HepG2 (cell line): ENCODE data around the gene DDR1. TPM values are rescaled to one million over a fixed set of nuclear protein-coding genes. Genes with fewer than 3 reads are reported as not detected.

ENCODE experiments used
- ARNT ChIP-seq: fragments of 450-650 bp; IDR thresholded peaks from 2 replicates; pipeline ENCODE4 v1.6.1; 2017
- ELF4 ChIP-seq: sonication (generic); formaldehyde crosslinking; IDR thresholded peaks from 2 replicates; pipeline ENCODE4 v1.5.0; 2020; ENCODE audit warnings: missing genetic modification reagents, mild to moderate bottlenecking, moderate library complexity, borderline replicate concordance
- FOXK2 ChIP-seq: fragments of 450-650 bp; IDR thresholded peaks from 2 replicates; pipeline ENCODE4 v1.6.1; 2016
- GATAD2A ChIP-seq: IDR thresholded peaks from 2 replicates; pipeline ENCODE4 v1.6.1; 2016
- HDAC1 ChIP-seq: sonication (generic); formaldehyde crosslinking; IDR thresholded peaks from 2 replicates; pipeline ENCODE4 v1.5.1; 2020; ENCODE audit warnings: mild to moderate bottlenecking, missing genetic modification reagents
- JUND ChIP-seq: sonication (generic); formaldehyde crosslinking; IDR thresholded peaks from 2 replicates; pipeline ENCODE4 v1.8.0; 2022; ENCODE audit warnings: mild to moderate bottlenecking, missing genetic modification reagents
- MTA1 ChIP-seq: sonication (generic); formaldehyde crosslinking; IDR thresholded peaks from 2 replicates; pipeline ENCODE4 v1.4.0; 2020; ENCODE audit warnings: missing genetic modification reagents, mild to moderate bottlenecking, borderline replicate concordance
- PHF21A ChIP-seq: sonication (generic); formaldehyde crosslinking; IDR thresholded peaks from 2 replicates; pipeline ENCODE4 v1.5.0; 2020; ENCODE audit warnings: mild to moderate bottlenecking, missing genetic modification reagents
- RCOR2 ChIP-seq: IDR thresholded peaks from 2 replicates; pipeline ENCODE4 v1.6.1; 2016; ENCODE audit warnings: missing biosample characterization, missing genetic modification reagents
- SMYD3 ChIP-seq: sonication (generic); formaldehyde crosslinking; IDR thresholded peaks from 2 replicates; pipeline ENCODE4 v1.8.1; 2023; ENCODE audit warnings: mild to moderate bottlenecking, missing genetic modification reagents
- ZNF460 ChIP-seq: sonication (generic); formaldehyde crosslinking; IDR thresholded peaks from 2 replicates; pipeline ENCODE4 v1.5.1; 2020; ENCODE audit warnings: missing genetic modification reagents, mild to moderate bottlenecking, borderline replicate concordance
- ZSCAN30 ChIP-seq: sonication (generic); formaldehyde crosslinking; IDR thresholded peaks from 2 replicates; pipeline ENCODE4 v1.5.0; 2020; ENCODE audit warnings: mild to moderate bottlenecking, missing genetic modification reagents
- polyA plus RNA-seq, 8 experiments: library from polyadenylated mRNA; depleted of rRNA in 3 of 8; stranded (reverse) in 7 of 8; unstranded in 1 of 8; fragments of >200 nt; fragmentation: Illumina TruSeq in 4 of 8; extraction: Trizol in 4 of 8; gene quantifications; 2 replicates each; pipeline versions ENCODE4 v1.2.1 to v1.2.3, GENCODE V29; 2011 to 2016; ENCODE audit warnings: low read depth in 4 of 8, missing spikeins in 1 of 8, mixed read lengths in 1 of 8; ENCODE audit not compliant: insufficient read depth in 1 of 8
- total RNA-seq, 5 experiments: library from RNA; depleted of rRNA; stranded (reverse); fragments of >200 nt; fragmentation: Illumina TruSeq; extraction: Trizol; gene quantifications; 2 replicates each; pipeline ENCODE4 v1.2.3, GENCODE V29; 2016; ENCODE audit warnings: low read depth in 1 of 5
- TF ChIP-seq, protein P1 (sequence below): sonication (generic); formaldehyde crosslinking; IDR thresholded peaks from 2 replicates; pipeline ENCODE4 v1.5.1; 2020; ENCODE audit warnings: missing genetic modification reagents, mild to moderate bottlenecking, borderline replicate concordance
- TF ChIP-seq, protein P2 (sequence below): sonication (generic); formaldehyde crosslinking; IDR thresholded peaks from 2 replicates; pipeline ENCODE4 v1.8.0; 2022; ENCODE audit warnings: mild to moderate bottlenecking, missing genetic modification reagents, borderline replicate concordance
- TF ChIP-seq, protein P3 (sequence below): sonication (generic); formaldehyde crosslinking; IDR thresholded peaks from 2 replicates; pipeline ENCODE4 v1.4.0; 2020; ENCODE audit warnings: mild to moderate bottlenecking, missing genetic modification reagents
- TF ChIP-seq, protein P4 (sequence below): sonication (generic); formaldehyde crosslinking; IDR thresholded peaks from 2 replicates; pipeline ENCODE4 v1.9.0; 2021; ENCODE audit warnings: missing genetic modification reagents, borderline replicate concordance
- TF ChIP-seq, protein P5 (sequence below): sonication (generic); formaldehyde crosslinking; IDR thresholded peaks from 2 replicates; pipeline ENCODE4 v1.5.0; 2020; ENCODE audit warnings: missing genetic modification reagents
- TF ChIP-seq, protein P6 (sequence below): sonication (generic); formaldehyde crosslinking; IDR thresholded peaks from 2 replicates; pipeline ENCODE4 v1.4.0; 2020; ENCODE audit warnings: missing genetic modification reagents

Gene DDR1
- total and polyA plus RNA-seq, 2 of the 13 experiments (the other 11 are each of a cell fraction or from before 2014, with no cell fraction given): 16.7 to 20.2 TPM

DNA sequence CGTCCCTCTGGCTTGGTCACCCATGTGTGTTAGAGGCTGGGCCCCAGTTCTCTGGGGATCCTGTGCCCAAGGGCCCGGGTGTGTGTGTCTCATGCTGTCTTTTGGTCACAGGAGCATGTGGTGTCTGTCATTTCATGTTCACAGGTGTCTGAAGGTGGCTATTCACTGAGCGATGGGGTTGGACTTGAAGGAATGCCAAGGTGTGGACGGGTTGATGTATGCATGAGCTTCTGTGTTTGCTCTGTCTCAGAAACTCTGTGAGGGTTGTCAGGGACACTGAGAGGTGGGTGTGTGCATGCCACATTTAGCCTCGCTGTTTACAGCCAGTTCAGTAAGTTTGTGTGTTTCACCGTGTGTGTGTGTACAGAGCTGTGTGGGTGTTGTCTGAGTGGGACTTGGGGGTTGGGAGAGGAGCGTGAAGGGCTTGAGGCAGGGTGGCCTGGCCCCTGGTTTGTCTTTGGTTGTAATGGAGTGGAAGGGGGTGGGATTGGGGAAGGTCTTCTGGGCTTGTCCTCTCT is 1.2 kb downstream of the DDR1 start (continued):
- TF ChIP-seq, protein P1, sequence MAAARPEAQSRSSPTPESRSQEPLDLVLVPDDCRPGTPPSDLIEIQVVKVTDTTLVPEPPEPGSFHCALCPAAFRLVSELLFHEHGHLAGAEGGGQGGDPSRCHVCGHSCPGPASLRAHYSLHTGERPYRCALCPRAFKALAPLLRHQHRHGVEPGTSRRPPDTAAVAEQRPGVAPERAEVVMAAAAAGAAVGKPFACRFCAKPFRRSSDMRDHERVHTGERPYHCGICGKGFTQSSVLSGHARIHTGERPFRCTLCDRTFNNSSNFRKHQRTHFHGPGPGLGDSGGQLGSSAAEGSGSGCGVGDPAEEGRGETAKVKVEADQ: no peak
- TF ChIP-seq RCOR2 (CRISPR knock-in tag): no peak
- TF ChIP-seq, protein P2, sequence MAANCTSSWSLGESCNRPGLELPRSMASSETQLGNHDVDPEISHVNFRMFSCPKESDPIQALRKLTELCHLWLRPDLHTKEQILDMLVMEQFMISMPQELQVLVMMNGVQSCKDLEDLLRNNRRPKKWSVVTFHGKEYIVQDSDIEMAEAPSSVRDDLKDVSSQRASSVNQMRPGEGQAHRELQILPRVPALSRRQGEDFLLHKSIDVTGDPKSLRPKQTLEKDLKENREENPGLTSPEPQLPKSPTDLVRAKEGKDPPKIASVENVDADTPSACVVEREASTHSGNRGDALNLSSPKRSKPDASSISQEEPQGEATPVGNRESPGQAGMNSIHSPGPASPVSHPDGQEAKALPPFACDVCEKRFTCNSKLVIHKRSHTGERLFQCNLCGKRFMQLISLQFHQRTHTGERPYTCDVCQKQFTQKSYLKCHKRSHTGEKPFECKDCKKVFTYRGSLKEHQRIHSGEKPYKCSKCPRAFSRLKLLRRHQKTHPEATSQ (CRISPR knock-in tag): no peak
- TF ChIP-seq, protein P3, sequence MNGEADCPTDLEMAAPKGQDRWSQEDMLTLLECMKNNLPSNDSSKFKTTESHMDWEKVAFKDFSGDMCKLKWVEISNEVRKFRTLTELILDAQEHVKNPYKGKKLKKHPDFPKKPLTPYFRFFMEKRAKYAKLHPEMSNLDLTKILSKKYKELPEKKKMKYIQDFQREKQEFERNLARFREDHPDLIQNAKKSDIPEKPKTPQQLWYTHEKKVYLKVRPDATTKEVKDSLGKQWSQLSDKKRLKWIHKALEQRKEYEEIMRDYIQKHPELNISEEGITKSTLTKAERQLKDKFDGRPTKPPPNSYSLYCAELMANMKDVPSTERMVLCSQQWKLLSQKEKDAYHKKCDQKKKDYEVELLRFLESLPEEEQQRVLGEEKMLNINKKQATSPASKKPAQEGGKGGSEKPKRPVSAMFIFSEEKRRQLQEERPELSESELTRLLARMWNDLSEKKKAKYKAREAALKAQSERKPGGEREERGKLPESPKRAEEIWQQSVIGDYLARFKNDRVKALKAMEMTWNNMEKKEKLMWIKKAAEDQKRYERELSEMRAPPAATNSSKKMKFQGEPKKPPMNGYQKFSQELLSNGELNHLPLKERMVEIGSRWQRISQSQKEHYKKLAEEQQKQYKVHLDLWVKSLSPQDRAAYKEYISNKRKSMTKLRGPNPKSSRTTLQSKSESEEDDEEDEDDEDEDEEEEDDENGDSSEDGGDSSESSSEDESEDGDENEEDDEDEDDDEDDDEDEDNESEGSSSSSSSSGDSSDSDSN (CRISPR knock-in tag): no peak
- TF ChIP-seq ZSCAN30 (CRISPR knock-in tag): no peak
- no peak for TF ChIP-seq FOXK2
- TF ChIP-seq ZNF460 (CRISPR knock-in tag): no peak
- TF ChIP-seq, protein P4, sequence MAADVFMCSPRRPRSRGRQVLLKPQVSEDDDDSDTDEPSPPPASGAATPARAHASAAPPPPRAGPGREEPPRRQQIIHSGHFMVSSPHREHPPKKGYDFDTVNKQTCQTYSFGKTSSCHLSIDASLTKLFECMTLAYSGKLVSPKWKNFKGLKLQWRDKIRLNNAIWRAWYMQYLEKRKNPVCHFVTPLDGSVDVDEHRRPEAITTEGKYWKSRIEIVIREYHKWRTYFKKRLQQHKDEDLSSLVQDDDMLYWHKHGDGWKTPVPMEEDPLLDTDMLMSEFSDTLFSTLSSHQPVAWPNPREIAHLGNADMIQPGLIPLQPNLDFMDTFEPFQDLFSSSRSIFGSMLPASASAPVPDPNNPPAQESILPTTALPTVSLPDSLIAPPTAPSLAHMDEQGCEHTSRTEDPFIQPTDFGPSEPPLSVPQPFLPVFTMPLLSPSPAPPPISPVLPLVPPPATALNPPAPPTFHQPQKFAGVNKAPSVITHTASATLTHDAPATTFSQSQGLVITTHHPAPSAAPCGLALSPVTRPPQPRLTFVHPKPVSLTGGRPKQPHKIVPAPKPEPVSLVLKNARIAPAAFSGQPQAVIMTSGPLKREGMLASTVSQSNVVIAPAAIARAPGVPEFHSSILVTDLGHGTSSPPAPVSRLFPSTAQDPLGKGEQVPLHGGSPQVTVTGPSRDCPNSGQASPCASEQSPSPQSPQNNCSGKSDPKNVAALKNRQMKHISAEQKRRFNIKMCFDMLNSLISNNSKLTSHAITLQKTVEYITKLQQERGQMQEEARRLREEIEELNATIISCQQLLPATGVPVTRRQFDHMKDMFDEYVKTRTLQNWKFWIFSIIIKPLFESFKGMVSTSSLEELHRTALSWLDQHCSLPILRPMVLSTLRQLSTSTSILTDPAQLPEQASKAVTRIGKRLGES: no peak
- TF ChIP-seq SMYD3: no peak
- no peak; the same call in 1 of the 2 replicates for TF ChIP-seq HDAC1 (CRISPR knock-in tag)
- TF ChIP-seq ARNT: no peak
- no peak for TF ChIP-seq JUND
- TF ChIP-seq, protein P5, sequence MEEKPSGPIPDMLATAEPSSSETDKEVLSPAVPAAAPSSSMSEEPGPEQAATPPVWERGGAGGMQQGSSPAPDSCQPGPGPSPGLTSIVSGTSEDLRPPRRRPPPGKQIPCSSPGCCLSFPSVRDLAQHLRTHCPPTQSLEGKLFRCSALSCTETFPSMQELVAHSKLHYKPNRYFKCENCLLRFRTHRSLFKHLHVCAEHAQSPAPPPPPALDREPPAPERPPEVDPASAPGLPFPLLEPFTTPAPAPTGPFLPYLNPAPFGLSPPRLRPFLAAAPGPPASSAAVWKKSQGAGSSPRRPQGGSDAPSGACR (CRISPR knock-in tag): 0 out of 2 replicates have a peak, but pooled peaks have one; percentile 66
- no peak for TF ChIP-seq PHF21A (CRISPR knock-in tag)
- TF ChIP-seq, protein P6, sequence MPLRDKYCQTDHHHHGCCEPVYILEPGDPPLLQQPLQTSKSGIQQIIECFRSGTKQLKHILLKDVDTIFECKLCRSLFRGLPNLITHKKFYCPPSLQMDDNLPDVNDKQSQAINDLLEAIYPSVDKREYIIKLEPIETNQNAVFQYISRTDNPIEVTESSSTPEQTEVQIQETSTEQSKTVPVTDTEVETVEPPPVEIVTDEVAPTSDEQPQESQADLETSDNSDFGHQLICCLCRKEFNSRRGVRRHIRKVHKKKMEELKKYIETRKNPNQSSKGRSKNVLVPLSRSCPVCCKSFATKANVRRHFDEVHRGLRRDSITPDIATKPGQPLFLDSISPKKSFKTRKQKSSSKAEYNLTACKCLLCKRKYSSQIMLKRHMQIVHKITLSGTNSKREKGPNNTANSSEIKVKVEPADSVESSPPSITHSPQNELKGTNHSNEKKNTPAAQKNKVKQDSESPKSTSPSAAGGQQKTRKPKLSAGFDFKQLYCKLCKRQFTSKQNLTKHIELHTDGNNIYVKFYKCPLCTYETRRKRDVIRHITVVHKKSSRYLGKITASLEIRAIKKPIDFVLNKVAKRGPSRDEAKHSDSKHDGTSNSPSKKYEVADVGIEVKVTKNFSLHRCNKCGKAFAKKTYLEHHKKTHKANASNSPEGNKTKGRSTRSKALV: no peak
- TF ChIP-seq MTA1 (CRISPR knock-in tag): no peak
- TF ChIP-seq ELF4 (CRISPR knock-in tag): no peak
- TF ChIP-seq GATAD2A (CRISPR knock-in tag): no peak
